ENCODE measurements around the gene RSPH1.

DNA sequence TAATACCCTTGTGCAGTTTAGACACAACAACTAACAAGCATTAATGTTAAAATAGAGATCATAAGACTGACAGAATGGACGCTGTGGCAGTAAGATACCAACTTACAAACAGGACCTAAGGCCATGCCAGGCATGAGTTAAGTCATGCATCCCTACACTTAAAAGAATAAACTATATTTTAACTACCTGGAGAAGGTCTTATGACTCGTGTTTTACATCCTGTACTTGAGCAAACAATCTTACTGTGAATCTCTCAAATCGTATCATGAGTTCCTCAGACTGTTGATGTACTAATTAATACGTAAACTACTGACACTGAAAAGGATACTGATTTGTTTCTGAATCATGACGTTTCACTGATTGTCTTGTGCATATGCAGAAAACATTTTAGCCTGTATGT is 2.0 kb upstream of the RSPH1 start:
- no peak for TF ChIP-seq POLR2A (IDR thresholded peaks at IDR 0.05)
- TF ChIP-seq, protein P1, sequence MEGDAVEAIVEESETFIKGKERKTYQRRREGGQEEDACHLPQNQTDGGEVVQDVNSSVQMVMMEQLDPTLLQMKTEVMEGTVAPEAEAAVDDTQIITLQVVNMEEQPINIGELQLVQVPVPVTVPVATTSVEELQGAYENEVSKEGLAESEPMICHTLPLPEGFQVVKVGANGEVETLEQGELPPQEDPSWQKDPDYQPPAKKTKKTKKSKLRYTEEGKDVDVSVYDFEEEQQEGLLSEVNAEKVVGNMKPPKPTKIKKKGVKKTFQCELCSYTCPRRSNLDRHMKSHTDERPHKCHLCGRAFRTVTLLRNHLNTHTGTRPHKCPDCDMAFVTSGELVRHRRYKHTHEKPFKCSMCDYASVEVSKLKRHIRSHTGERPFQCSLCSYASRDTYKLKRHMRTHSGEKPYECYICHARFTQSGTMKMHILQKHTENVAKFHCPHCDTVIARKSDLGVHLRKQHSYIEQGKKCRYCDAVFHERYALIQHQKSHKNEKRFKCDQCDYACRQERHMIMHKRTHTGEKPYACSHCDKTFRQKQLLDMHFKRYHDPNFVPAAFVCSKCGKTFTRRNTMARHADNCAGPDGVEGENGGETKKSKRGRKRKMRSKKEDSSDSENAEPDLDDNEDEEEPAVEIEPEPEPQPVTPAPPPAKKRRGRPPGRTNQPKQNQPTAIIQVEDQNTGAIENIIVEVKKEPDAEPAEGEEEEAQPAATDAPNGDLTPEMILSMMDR (IDR thresholded peaks at IDR 0.05), result no peak

All from gastroesophageal sphincter (tissue), 3 donors.